Measurements from ENCODE around the gene ERBB2. TPM values are rescaled to one million over a fixed set of nuclear protein-coding genes. Genes with fewer than 3 reads are reported as not detected.

The ERBB2 gene
- total and polyA plus RNA-seq, 9 of the 15 experiments (the other 6 are each of a cell fraction or from before 2014, with no cell fraction given): 0.74 to 5.6 (median 3.3) TPM

- TF ChIP-seq ZNF592 (IDR thresholded peaks at IDR 0.05): peak; percentile 47; the same call in 1 of the 2 replicates
- peak; percentile 32; the same call in 1 of the 2 replicates for TF ChIP-seq CBFA2T3 (IDR thresholded peaks at IDR 0.05)
- peak; percentile 76 for TF ChIP-seq DACH1 (IDR thresholded peaks at IDR 0.05; ENCODE audit: partially characterized antibody)
- 0 out of 2 replicates have a peak, but pooled peaks have one; percentile 12 for TF ChIP-seq NR1H2 (CRISPR knock-in tag; IDR thresholded peaks at IDR 0.05)
- TF ChIP-seq NFIC (IDR thresholded peaks at IDR 0.05): no peak
- peak; percentile 22; the same call in 1 of the 2 replicates for TF ChIP-seq POLR2AphosphoS5 (IDR thresholded peaks at IDR 0.05; ENCODE audit: control insufficient read depth, insufficient read depth, low read depth, low read length)
- 0 out of 2 replicates have a peak, but pooled peaks have one; percentile 42 for TF ChIP-seq ZNF780A (CRISPR knock-in tag; IDR thresholded peaks at IDR 0.05)
These were observed 33.1 kb upstream of the ERBB2 start (continued) for GRCh38 chr17:39666601-39667261.
